ENCODE results near the gene COL26A1. TPM values are rescaled to one million over a fixed set of nuclear protein-coding genes. Genes with fewer than 3 reads are reported as not detected.

COL26A1 gene
- total RNA-seq, 2 donors from 2014 or later = not detected

DNA sequence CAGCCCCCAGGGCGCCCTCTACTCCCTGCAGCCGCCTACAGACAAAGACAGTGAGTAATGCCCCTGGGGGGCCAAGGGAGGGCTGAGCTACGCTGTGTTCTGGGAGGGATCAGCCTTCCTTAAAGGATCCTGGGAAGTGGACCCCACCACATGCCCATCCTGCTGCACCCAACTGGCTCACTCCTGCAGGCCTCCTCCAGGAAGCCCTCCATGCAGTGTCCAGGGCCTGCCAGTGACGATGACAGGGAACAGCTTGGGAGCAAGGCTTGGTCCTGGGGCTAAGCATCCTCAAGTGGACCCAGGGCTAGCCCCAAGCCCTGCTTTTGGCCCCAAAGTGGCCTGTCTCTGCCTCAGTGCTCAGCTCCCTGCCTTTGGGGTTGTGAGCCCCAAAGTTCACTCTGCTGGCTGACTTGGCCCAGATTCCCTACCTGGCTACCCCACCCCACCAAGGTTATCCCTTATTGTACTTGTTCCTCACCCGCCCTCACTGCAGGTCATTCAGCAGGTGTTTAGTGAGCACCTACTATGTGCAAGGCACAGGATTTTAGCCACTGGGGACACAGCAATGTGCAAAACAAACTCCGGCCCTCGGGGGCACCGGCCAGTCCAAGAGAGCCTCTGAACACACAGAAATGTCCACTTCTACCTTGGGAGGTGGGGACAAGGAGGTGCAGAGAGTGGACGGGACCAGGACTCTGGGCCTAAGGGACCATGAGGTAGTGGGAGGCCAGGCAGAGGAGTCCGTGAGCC lies 182.9 kb downstream of the COL26A1 start:
- no peaks in the 10 kb centered on the region for H3K36me3 ChIP-seq
- DNase-seq (ENCODE audit: low spot score) = no peak
- no peaks in the 10 kb centered on the region for H3K4me1 ChIP-seq
- no peak overlapping the region for H3K4me3 ChIP-seq
- TF ChIP-seq, protein P1, sequence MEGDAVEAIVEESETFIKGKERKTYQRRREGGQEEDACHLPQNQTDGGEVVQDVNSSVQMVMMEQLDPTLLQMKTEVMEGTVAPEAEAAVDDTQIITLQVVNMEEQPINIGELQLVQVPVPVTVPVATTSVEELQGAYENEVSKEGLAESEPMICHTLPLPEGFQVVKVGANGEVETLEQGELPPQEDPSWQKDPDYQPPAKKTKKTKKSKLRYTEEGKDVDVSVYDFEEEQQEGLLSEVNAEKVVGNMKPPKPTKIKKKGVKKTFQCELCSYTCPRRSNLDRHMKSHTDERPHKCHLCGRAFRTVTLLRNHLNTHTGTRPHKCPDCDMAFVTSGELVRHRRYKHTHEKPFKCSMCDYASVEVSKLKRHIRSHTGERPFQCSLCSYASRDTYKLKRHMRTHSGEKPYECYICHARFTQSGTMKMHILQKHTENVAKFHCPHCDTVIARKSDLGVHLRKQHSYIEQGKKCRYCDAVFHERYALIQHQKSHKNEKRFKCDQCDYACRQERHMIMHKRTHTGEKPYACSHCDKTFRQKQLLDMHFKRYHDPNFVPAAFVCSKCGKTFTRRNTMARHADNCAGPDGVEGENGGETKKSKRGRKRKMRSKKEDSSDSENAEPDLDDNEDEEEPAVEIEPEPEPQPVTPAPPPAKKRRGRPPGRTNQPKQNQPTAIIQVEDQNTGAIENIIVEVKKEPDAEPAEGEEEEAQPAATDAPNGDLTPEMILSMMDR (IDR thresholded peaks at IDR 0.05) = no peak
- H3K9me3 ChIP-seq = no peaks in the 10 kb centered on the region
- H3K27ac ChIP-seq = no peak overlapping the region
- no peaks in the 10 kb centered on the region for H3K27me3 ChIP-seq

DNA sequence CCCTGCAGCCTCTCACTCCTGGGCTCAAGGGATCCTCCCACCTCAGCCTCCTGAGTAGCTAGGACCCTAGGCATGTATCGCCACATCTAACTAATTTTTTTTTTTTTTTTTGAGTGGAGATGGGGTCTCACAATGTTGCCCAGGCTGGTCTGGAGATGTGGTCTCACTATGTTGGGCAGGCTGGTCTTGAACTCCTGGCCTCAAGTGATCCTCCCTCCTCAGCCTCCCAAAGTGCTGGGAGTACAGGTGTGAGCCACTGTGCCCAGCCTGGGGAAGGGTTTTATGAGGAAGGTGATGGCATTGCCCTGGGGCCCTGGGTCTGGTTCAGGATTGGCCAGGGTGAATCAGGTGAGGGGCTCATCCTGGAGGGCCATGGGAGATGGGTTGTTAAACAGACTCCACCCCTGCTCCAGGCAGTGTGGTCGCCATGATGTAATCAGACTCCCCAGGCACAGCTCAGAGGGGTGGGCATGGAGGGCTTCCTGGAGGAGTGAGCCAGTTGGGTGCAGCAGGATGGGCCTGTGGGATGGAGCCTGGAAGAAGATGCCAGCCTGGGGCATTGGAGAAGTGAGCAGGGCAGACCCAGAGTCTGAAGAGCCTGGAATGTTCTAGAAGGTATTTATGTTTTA lies 183.7 kb downstream of the COL26A1 start:
- H3K9me3 ChIP-seq = no peaks in the 10 kb centered on the region
- H3K27me3 ChIP-seq = no peaks in the 10 kb centered on the region
- TF ChIP-seq, protein P1 (IDR thresholded peaks at IDR 0.05) = no peak
- H3K27ac ChIP-seq = no peak overlapping the region
- no peaks in the 10 kb centered on the region for H3K36me3 ChIP-seq
- no peak overlapping the region for H3K4me3 ChIP-seq
- DNase-seq (ENCODE audit: low spot score) = no peak
- H3K4me1 ChIP-seq = no peaks in the 10 kb centered on the region

DNA sequence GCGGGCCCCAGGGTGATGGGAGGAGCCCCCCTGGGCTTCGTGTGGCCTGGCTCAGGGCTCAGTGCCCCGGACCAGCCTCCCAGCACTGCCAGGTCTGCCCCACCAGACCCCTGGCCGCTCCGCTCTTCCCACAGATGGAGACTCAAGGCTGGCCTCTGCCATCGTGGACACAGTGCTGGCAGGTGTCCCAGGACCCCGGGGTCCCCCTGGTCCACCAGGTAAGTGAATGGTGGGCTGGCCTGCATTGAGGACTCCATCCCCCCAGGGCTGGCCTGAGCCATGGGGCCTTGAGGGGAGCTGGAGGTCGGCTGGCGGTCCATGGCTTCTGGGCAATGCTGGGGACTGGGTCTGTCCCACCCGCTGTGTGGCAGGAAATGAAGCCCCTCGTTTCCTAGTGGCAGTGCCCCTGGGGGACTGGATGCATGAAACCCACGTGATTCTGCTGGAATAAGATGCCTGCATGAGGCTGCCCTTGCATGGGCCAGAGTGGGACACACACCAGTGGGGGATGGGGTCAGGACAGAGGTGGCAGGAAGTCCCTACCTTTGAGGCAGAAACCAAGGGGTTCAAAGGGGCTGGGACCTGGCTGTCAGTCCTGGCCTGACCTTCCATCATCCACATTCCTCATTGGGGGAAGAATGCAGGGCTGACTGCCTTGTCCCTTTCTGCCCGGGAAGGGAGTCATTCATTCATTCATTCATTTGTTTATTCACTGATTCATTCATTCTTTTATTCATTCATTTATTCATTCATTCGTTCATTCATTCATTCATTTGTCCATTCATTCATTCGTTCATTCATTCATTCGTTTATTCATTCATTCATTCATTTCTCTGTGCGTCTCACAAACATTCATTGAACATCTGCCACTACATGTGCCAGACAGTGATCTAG lies 184.6 kb downstream of the COL26A1 start:
- no peak for DNase-seq (ENCODE audit: low spot score)
- TF ChIP-seq, protein P1 (IDR thresholded peaks at IDR 0.05) = no peak
- no peaks in the 10 kb centered on the region for H3K4me1 ChIP-seq
- no peak overlapping the region for H3K4me3 ChIP-seq
- no peaks in the 10 kb centered on the region for H3K9me3 ChIP-seq
- H3K27me3 ChIP-seq = no peaks in the 10 kb centered on the region
- H3K36me3 ChIP-seq = no peaks in the 10 kb centered on the region
- no peak overlapping the region for H3K27ac ChIP-seq

DNA sequence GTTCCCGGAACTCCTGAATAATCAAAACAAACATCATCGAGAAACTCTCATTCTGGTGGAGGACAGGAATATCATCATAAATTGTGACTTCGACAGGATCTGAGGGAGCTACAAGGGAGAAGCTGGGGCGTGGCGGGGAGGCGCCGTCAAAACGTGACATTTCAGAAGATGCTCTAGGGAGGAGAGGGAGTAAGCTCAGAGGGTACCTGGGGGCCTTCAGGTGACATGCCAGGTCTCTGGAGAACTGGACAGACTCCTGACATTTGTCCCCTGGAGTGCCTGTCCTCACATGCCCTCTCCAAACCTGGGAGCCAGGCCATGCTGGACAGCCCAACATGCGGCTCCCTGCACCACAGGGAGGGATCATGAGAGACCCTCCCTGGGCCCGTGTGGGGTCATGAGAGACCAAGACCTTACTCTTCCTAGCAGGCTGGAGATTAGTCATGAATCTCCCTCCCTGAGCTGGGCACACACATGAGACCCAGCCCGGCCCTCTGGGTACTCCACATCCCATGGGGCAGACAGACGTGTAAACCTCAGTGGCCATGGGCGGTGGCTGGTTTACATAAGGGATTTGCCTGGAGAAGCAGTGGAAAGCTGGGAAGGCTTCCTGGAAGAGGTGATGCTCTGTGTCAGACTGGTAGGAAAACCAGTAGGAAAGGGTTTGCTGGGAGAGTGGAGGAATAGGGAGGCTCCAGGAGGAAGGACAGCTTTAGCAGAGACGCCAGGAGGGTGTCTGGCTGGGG lies 185.4 kb downstream of the COL26A1 start:
- H3K36me3 ChIP-seq = no peaks in the 10 kb centered on the region
- no peak overlapping the region for H3K27ac ChIP-seq
- H3K9me3 ChIP-seq = no peaks in the 10 kb centered on the region
- DNase-seq (ENCODE audit: low spot score) = no peak
- H3K4me1 ChIP-seq = no peaks in the 10 kb centered on the region
- no peaks in the 10 kb centered on the region for H3K27me3 ChIP-seq
- TF ChIP-seq, protein P1 (IDR thresholded peaks at IDR 0.05) = no peak
- H3K4me3 ChIP-seq = no peak overlapping the region

DNA sequence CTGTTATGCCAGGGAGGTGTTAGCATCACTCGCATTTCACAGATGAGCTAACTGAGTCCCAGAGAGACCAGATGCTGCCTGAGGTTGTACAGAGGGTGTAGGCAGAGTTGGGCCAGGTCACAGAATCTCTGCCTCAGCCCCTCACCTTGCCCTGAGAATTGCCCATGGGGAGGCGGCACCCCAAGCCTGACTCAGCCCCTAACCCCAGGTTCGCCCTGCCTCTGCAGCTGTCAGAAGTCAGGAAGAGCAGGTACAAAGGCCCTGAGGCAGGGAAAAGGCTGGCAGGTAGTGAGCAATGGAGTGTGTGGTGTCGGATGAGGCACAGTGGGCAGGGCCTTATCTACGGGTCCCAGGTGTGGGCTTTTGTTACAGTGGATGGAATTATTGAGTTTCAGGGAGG lies 187.1 kb downstream of the COL26A1 start:
- H3K36me3 ChIP-seq = no peaks in the 10 kb centered on the region
- no peak overlapping the region for H3K4me3 ChIP-seq
- H3K9me3 ChIP-seq = no peaks in the 10 kb centered on the region
- DNase-seq (ENCODE audit: low spot score) = no peak
- H3K4me1 ChIP-seq = no peaks in the 10 kb centered on the region
- no peaks in the 10 kb centered on the region for H3K27me3 ChIP-seq
- no peak overlapping the region for H3K27ac ChIP-seq
- TF ChIP-seq, protein P1 (IDR thresholded peaks at IDR 0.05) = no peak

Measured in right atrium auricular region (tissue), 2 donors.